Stomach smooth muscle (tissue), 2 donors: ENCODE data around the gene DNAJC21.
"Not testable (repeated sequence)": the region's sequence is repeated elsewhere in the genome, so short reads cannot be mapped to it uniquely, and the experiment has no call there.

Source experiments
- H3K27ac ChIP-seq: one replicate; pipeline ENCODE4 v1.7.0; 2013; ENCODE audit warnings: mild to moderate bottlenecking, low read length, inconsistent platforms
- H3K27me3 ChIP-seq, 2 donors: one replicate each; pipeline ENCODE4 v1.7.0; 2013; ENCODE audit warnings: low read length in 2 of 2; ENCODE audit not compliant: insufficient read depth in 2 of 2, control insufficient read depth in 1 of 2
- H3K36me3 ChIP-seq, 2 donors: one replicate each; pipeline ENCODE4 v1.7.0; 2013; ENCODE audit warnings: low read length in 2 of 2; ENCODE audit not compliant: control insufficient read depth in 2 of 2, insufficient read depth in 2 of 2
- H3K4me1 ChIP-seq: one replicate; pipeline ENCODE4 v1.7.0; 2013; ENCODE audit warnings: low read length; ENCODE audit not compliant: control insufficient read depth, insufficient read depth
- H3K4me3 ChIP-seq, 2 donors: one replicate each; pipeline ENCODE4 v1.7.0; 2013; ENCODE audit warnings: low read length in 2 of 2
- H3K9ac ChIP-seq, 2 donors: one replicate each; pipeline ENCODE4 v1.7.0; 2013; ENCODE audit warnings: low read length in 2 of 2, mild to moderate bottlenecking in 1 of 2
- H3K9me3 ChIP-seq, 2 donors: one replicate each; pipeline ENCODE4 v1.7.0; 2013; ENCODE audit warnings: low read length in 2 of 2; ENCODE audit not compliant: control insufficient read depth in 2 of 2
- donor health status: healthy.
- donor health status: Pancreatic carcinoma.

Gene DNAJC21

GRCh38 chr5:34941936-34942335, 12.6 kb downstream of the DNAJC21 start:
- no peaks in the 10 kb centered on the region for H3K4me1 ChIP-seq
- H3K9ac ChIP-seq, result no peak overlapping the region
- no peak overlapping the region for H3K27ac ChIP-seq
- no peaks in the 10 kb centered on the region for H3K27me3 ChIP-seq
- no peaks in the 10 kb centered on the region for H3K9me3 ChIP-seq
- peaks cover 25 to 29% of the 10 kb centered on the region in 2 donors for H3K36me3 ChIP-seq
- H3K4me3 ChIP-seq, result no peak overlapping the region

GRCh38 chr5:34944044-34944443, 14.7 kb downstream of the DNAJC21 start:
- Histone ChIP-seq H3K36me3 (peaks cover 10 to 18% of the 10 kb centered on the region in 2 donors), H3K4me1 (no peaks in the 10 kb centered on the region), H3K4me3 (no peak overlapping the region), H3K9ac (no peak overlapping the region), H3K27me3 (no peaks in the 10 kb centered on the region), H3K9me3 (no peaks in the 10 kb centered on the region), H3K27ac (no peak overlapping the region)

GRCh38 chr5:34944460-34945047, 15.2 kb downstream of the DNAJC21 start:
- Histone ChIP-seq H3K27ac (no peak overlapping the region), H3K9ac (no peak overlapping the region), H3K36me3 (peaks cover 10 to 23% of the 10 kb centered on the region in 2 donors), H3K4me1 (no peaks in the 10 kb centered on the region), H3K4me3 (no peak overlapping the region), H3K27me3 (no peaks in the 10 kb centered on the region), H3K9me3 (no peaks in the 10 kb centered on the region)

GRCh38 chr5:34957321-34957720, 28.0 kb downstream of the DNAJC21 start:
- Histone ChIP-seq H3K27me3 (no peaks in the 10 kb centered on the region), H3K9me3 (no peaks in the 10 kb centered on the region), H3K4me1 (no peaks in the 10 kb centered on the region), H3K4me3 (no peak overlapping the region), H3K36me3 (peaks cover 3 to 7% of the 10 kb centered on the region in 2 donors), H3K27ac (no peak overlapping the region), H3K9ac (no peak overlapping the region)

GRCh38 chr5:34957857-34958690, 28.7 kb downstream of the DNAJC21 start:
- Histone ChIP-seq H3K4me3 (no peak overlapping the region), H3K27ac (no peak overlapping the region), H3K9ac (no peak overlapping the region), H3K27me3 (no peaks in the 10 kb centered on the region), H3K9me3 (no peaks in the 10 kb centered on the region), H3K4me1 (no peaks in the 10 kb centered on the region), H3K36me3 (peaks cover 3 to 6% of the 10 kb centered on the region in 2 donors)

GRCh38 chr5:34959323-34959722, 30.0 kb downstream of the DNAJC21 start:
- H3K9me3 ChIP-seq, result no peaks in the 10 kb centered on the region
- peaks cover 0 to 2% of the 10 kb centered on the region in 2 donors for H3K36me3 ChIP-seq
- no peak overlapping the region for H3K9ac ChIP-seq
- no peaks in the 10 kb centered on the region for H3K27me3 ChIP-seq
- H3K4me1 ChIP-seq, result no peaks in the 10 kb centered on the region
- no peak overlapping the region for H3K4me3 ChIP-seq
- no peak overlapping the region for H3K27ac ChIP-seq

GRCh38 chr5:34967540-34967939, 38.2 kb downstream of the DNAJC21 start:
- Histone ChIP-seq H3K4me3 (no peak overlapping the region), H3K4me1 (no peaks in the 10 kb centered on the region), H3K27me3 (no peaks in the 10 kb centered on the region), H3K9me3 (no peaks in the 10 kb centered on the region), H3K9ac (no peak overlapping the region), H3K27ac (no peak overlapping the region), H3K36me3 (no peaks in the 10 kb centered on the region)

GRCh38 chr5:34968258-34968657, 38.9 kb downstream of the DNAJC21 start:
- H3K4me3 ChIP-seq, result no peak overlapping the region
- no peaks in the 10 kb centered on the region for H3K27me3 ChIP-seq
- no peaks in the 10 kb centered on the region for H3K4me1 ChIP-seq
- H3K9ac ChIP-seq, result no peak overlapping the region
- H3K27ac ChIP-seq, result no peak overlapping the region
- no peaks in the 10 kb centered on the region for H3K9me3 ChIP-seq
- no peaks in the 10 kb centered on the region for H3K36me3 ChIP-seq

- Histone ChIP-seq H3K4me1 (no peaks in the 10 kb centered on the region), H3K9me3 (no peaks in the 10 kb centered on the region), H3K36me3 (no peaks in the 10 kb centered on the region), H3K27me3 (no peaks in the 10 kb centered on the region), H3K4me3 (no peak overlapping the region), H3K27ac (no peak overlapping the region), H3K9ac (no peak overlapping the region)
These were observed 41.2 kb downstream of the DNAJC21 start for GRCh38 chr5:34970552-34970951.

- not testable (repeated sequence) for H3K9me3 ChIP-seq, H3K9ac ChIP-seq, H3K4me1 ChIP-seq, H3K36me3 ChIP-seq, H3K27ac ChIP-seq, H3K27me3 ChIP-seq, H3K4me3 ChIP-seq
These were observed 42.3 kb downstream of the DNAJC21 start for GRCh38 chr5:34971655-34972054.

GRCh38 chr5:34976347-34976746, 47.0 kb downstream of the DNAJC21 start:
- Histone ChIP-seq H3K9me3 (no peaks in the 10 kb centered on the region), H3K4me3 (no peak overlapping the region), H3K4me1 (no peaks in the 10 kb centered on the region), H3K27me3 (no peaks in the 10 kb centered on the region), H3K36me3 (no peaks in the 10 kb centered on the region), H3K9ac (no peak overlapping the region), H3K27ac (no peak overlapping the region)
